NCI-H526 treated with DMSO at 0.1 percent for 48 hours (cell line): ENCODE measurements around the gene FAM185A.
"Not testable (repeated sequence)": the region's sequence is repeated elsewhere in the genome, so short reads cannot be mapped to it uniquely, and the experiment has no call there.

Experiments
- DNase-seq: peaks from one replicate; lab custom pipeline; 2025; lab: John Stamatoyannopoulos, UW

FAM185A gene

DNA sequence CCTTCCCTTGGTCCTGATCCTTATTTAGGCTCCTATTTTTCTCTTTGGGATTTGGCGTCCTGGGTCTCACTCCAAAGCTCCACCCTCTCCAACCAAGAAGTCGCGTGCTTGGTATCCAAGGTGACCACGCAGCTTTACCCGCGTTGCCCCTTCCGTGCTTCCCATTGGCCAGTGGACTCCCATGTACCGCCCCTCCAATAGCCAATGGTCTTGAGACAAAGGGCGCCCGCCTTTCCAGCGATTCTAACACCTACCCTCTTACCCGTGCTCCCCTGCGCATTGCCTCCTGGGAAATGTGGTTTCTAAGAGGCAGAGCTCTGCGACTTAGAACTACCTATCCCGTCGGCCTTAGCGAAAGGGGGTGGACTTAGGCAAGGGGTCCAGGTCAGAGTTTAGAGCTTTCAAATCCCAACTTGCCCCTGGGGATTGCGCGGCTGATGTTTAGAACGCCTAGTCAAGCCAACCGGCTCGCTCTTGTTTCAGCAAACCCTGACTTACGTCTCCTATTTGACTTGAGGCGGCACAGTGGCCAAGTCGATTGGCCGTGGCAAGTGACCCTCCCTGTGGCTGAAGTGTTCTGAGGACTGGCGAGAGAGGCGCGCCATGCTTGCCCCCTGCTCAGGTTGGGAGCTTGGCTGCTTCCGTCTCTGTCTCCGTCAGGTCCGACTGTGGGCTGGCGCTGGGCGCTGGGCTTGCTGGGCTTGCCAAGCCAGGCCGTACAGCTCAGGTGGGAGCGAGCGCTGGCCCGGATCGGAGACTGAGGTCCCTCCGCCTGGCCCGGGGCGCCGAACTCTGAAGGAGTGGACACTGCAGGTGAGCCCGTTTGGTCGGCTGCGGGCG lies at the start of gene FAM185A:
FAM185A (plus strand) TSS at position 395 of the 840 bp plus-strand sequence; CDS start at position 604, 209 bp downstream.
- DNase-seq = peak; percentile 100

DNA sequence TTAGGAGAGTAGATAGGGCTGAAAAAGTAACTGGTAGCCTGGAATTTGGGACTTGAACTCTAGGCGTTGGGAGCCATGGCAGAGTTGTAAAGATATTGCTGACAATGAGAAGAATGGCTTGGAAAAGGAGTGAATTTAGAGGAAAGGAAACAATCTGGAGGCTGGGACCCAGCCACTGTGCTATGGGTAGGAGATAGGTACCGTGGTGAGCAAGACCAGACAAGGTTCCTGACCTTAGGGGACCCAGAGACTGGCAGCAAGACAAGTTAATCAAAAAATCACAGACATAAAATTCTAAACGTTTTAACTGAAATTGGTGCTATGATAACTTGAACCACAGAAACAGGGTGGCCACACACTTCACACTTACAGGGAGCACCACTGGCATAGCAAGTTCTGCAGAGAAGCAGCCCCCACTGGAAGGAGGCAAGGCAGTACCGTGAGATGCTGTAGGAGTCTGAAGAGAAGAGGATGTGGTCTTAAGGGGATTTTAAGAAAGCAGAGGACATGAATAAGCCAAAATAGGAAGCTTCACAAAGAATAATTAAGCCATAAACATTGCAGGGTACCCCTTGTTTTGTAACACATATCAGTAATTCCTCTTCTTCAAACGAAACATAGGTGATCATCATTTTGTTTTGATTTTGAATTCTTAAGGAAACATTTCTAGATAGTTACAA lies 35.6 kb upstream of the FAM185A start:
- DNase-seq = not testable (repeated sequence)

DNA sequence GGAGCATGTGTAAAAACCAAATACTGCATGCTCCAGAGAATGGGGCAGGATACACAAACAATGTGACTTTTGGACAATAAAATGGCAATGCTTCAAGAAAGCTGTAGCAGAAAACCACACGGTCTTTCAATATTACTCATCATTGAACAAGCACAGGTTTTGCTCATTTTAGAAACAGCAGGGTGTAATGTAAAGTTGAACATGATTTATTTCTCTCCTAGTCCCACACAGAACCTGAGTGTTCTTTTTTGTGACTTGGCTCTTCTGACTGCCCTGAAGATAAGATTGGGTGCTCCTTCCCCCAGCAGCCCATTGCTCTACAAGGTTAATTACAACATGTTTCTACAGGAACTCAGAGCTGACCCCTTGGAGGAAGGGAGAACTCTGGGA lies 35.1 kb upstream of the FAM185A start:
- not testable (repeated sequence) for DNase-seq

DNA sequence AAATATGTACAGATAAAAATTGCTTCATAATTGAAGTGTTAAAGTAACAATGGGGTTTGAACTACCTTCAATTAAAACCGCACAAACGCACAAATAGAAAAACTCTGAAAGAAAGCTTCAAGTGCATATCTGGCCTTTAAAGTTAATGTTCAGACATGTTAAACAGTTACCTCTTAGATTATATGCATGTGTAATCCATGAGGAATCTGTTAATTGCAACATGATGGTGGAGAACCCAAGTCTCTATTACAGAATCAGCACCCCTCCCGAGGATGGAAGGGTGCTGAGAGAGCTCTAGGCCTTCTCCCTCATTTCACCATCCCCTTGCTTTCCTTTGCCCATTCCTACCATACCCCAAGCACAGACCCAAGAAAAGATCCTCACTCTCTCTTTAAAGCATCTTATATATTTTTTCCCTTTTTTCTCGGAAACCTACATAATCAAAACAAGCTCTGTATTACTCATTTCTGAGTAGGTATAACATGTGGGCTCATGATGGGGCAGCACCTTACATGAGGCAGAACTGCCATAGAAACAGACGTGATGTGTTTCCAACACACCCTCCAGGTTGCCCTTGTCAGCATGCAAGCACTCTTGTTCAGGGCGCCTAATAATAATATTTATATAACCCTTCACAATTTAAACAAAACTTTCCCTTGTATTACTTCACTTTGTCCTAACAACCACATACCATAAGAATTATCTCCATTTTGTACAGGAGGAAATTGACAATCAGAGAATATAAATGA lies 33.9 kb upstream of the FAM185A start:
- DNase-seq = not testable (repeated sequence)

DNA sequence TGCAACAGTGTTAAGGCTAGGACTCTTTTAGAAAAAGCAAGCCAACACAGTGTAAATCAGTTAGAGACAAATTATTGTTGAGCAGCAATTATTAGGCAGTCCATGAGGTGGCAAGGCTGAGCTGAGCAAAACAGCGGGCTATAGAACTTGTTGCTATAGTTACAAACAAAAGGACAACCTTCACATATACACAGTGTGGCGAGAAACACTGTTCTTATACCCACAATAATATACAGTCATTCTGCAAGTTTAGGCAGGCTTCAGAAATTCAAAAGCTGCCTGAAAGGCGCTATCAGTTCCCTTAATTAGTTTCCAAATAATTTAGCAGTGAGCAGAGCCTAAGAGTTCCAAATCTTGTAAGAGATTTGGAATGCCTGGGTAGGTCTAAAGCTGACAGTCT lies 33.1 kb upstream of the FAM185A start:
- DNase-seq = not testable (repeated sequence)

DNA sequence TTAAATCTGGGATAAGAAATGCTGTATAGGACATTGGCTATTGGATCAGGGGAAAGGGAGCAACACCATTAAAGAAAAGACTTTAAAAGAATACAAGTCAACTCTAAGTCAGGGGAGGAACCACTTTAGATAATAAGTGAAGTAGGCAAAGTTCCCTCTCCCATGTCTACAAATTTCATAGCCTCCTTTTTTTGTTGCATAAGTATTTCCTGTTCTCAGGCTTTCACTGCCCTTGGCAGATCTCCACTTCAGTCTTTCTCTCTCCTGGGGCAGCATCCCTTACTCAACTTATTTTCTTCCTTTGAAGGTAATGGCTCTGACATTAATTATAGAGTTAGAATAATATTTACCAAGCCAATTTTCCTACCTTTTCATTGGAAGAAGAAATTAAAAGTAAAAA lies 30.3 kb upstream of the FAM185A start:
- not testable (repeated sequence) for DNase-seq

DNA sequence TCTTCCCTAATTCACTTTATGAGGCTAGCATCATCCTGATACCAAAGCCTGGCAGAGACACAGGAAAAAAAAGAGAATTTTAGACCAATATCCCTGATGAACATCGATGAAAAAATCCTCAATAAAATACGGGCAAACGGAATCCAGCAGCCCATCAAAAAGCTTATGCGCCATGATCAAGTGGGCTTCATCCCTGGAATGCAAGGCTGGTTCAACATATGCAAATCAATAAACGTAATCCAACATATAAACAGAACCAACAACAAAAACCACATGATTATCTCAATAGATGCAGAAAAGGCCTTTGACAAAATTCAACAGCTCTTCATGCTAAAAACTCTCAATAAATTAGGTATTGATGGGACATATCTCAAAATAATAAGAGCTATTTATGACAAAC lies 22.6 kb upstream of the FAM185A start:
- not testable (repeated sequence) for DNase-seq

DNA sequence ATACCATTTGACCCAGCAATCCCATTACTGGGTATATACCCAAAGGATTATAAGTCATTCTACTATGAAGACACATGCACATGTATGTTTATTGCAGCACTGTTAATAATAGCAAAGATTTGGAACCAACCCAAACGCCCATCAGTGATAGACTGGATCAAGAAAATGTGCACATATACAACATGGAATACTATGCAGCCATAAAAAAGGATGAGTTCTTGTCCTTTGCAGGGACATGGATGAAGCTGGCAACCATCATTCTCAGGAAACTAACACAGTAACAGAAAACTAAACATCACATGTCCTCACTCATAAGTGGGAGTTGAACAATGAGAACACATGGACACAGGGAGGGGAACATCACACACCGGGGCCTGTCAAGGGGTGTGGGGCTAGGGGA lies 19.1 kb upstream of the FAM185A start:
- DNase-seq = not testable (repeated sequence)

DNA sequence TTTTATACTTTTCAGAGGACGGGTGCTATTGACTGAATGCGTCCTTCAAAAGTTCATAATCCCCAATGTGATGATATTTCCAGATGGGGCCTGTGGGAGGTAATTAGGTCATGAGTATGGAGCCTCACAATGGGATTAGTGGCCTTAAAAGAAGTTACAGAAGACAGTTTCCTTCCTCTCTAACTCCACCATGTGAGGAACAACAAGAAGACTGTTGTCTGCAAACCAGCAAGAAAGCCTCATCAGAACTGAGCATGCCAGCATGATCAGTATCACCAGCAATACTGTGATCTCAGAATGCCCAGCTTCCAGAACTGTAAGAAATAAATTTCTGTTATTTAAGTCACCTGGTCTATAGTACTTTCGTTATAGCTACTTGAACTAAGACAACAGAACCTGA lies 18.4 kb upstream of the FAM185A start:
- DNase-seq = not testable (repeated sequence)

DNA sequence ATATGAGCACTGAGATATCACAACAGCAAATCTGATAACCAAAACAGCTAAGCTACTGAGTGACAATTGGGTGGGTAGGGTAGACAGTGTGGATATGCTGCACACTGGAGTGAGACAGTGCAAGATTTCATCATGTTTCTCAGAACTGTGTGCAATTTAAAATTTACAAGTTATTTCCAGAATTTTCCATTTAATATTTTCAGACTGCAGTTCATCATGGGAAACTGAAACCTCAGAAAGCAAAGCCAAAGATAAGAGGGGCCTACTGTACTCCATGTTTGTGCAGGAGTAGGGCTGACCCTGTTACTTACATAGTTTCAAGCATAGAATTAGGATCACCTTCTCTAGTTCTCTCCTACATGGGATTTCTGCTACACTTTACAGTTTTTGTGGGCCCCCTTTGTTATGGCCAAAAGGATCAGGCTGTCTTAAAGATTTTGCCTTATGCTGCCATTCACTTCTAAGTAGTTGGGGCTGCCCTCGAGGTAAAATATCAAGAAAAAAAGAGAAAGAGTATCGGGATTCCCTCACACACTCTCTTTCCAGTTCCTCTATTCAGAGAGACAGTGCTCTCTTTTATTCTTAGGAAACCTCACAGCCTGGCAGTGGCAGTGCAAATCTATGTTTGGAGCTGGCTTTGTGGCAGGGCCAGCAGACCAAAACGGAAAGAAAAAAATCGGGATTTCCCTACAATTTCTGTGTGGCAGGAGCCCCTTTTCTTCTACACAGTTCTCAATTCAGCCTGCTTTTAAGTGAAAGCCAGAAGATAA lies 6.6 kb upstream of the FAM185A start:
- DNase-seq = not testable (repeated sequence)

DNA sequence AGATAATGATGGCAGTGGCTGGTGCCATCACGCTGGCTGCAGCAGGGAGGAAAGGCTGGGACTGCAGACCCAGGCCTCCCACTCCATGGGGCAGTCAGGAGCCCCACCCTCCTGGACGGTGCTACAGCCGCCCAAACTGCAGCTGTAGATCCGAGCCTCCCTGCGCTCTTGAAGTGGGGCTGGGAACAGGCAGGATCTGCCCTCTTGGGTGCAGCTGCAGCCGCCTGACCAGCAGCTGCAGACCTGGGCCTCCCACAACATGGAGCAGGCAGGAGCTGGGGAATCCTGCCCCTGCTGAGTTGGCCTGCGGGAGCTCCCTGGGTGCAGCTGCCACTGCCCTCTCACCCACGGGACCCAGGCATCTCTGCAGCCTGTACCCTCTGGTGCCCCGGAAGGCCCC lies 4.9 kb upstream of the FAM185A start:
- not testable (repeated sequence) for DNase-seq

DNA sequence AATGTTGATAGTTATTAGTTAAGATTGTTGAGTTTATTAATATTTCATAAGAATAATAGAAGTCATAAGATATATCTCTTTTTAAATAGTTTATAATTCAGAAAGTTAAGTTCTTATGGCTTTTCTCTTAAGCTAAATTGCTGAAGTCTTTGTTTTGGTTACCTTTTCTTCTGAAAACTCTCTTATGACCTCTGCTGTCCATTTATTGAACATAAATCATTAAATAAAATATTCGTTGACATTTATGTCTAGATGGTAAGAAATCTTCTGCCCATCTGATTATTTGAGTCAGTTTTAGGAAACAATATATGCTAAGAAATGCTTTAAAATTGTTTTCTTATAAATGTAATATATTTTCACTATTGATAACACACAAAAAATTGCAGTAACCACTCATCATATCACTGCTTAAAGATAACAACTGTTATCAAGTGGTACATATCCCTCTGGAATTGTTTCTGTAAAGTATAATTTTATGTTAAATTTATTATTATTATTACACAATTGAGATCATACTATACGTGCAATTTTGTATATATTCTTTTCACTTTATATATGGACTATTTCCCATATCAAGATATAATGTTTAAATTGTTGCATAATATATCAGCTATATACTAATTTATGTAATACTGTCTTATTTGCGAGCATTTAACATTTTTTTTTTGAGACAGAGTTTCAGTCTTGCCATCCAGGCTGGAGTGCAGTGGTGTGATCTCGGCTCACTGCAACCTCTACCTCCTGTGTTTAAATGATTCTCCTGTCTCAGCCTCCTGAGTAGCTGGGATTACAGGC lies 3.1 kb upstream of the FAM185A start:
- not testable (repeated sequence) for DNase-seq

DNA sequence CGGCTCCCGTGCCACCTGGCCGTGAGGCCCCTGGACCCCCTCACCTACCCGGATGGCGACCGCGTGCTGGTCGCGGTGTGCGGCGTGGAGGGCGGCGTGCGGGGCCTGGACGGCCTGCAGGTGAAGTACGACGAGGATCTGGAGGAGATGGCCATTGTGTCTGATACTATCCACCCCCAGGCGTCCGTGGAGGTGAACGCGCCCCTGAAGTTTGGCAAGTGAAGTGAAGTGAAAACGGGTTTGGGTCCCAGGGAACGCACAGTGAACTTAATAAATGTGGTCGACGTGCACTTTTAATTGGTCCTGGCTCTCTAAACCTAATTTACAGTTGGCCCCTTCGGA lies 617 bp downstream of the FAM185A start:
- DNase-seq = not testable (repeated sequence)

DNA sequence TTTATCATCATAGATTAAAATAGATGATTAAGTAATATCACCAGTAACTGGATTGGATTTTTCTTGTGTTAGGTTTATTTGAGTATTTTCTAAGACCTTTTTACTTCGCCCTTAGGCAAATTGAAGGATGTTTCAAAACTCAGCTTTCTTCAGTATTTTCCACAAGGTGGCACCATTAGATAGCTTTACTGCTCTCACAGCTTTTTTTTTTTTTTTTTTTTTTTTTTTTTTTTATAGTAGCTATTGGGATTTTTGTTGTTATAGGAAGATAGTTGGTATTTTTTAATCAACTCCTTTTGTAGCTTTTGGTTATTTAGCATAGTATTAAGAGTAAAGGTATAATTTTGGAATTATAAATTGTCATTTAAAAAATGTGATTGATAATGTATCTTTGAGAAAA lies 9.4 kb downstream of the FAM185A start:
- not testable (repeated sequence) for DNase-seq

DNA sequence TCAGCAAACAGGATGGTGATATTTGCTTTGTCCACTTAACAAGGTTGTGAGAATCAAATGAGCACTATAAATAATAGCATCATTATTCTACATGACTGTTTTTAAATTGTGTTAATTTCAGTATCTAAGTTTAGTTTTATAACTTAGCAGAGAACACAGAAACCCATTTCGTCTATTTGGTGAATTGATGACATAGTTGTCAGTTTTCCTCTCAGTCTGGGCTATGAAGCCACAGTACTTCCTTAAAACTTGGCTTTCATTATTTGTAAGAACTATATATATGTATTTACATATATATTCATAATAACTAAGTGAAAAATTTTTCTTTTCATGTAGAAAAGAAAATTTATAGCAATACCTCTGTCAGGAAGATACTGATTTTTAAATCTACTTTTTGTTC lies 11.1 kb downstream of the FAM185A start:
- DNase-seq = not testable (repeated sequence)

DNA sequence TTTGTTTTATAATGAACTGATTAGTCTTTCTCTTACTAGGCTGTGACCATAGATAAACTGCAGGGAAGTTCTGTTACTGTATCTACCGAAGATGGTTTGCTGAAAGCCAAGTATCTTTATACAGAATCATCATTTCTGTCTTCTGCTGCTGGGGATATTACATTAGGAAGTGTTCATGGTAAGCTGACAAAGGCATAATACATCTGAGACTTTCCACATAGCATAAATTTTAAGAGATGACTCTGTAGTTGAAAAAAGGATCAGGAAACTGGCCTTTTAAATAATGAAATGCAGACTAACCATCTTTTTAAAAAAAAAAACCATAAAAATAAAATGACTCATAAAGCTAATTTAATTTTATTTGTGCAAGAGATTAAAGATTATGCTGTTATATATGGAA lies 12.4 kb downstream of the FAM185A start:
- DNase-seq = not testable (repeated sequence)

DNA sequence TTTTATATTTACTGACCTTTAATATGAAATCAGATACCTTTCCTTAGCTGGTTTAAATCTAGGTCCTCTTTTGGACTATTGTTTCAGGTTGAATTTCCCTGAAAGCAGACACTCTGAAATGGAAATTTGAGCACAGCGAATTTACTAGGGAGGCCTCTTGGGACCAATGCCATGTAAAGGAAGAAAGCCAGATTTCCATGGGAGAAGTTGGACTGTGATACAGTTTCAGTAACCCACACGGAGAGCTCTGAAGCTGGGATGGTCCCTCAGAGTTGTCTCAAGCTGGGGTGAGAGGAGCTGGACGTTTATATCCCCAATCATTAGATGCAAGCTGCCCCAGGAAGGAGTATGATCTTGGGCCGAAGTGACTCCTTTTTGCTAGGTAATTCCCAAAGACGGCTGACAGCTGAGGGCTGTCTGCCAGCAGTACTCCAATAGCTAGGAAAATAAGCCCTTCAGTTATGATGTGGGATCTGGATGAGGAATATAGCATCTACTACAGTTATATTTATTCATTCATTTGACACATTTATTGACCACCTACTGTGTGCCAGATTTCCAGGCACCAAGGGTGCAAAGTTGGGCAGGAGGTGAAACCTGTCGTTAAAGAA lies 14.6 kb downstream of the FAM185A start:
- DNase-seq = not testable (repeated sequence)

DNA sequence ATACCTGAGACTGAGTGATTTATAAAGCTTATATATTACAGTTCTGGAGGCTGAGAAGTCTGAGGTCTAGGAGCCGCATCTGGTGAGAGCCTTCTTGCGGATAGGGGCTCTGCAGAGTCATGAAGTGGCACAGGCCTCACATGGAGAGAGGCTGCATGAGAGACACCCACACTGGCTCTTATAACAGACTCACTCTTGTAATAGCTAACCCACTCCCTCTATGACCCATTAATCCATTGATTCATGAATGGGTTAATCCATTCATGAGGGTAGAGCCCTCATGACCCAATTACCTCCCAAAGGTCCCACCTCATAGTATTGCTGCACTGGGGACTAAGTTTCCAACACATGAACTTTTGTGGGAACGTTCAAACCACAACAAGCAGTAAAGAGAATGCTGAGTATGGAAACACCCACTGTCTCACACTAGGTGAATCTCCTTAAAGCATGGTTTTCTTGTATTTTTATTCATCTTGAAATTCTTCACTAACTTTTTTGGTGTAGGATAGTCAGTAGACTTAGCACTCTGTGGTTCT lies 20.9 kb downstream of the FAM185A start:
- not testable (repeated sequence) for DNase-seq

DNA sequence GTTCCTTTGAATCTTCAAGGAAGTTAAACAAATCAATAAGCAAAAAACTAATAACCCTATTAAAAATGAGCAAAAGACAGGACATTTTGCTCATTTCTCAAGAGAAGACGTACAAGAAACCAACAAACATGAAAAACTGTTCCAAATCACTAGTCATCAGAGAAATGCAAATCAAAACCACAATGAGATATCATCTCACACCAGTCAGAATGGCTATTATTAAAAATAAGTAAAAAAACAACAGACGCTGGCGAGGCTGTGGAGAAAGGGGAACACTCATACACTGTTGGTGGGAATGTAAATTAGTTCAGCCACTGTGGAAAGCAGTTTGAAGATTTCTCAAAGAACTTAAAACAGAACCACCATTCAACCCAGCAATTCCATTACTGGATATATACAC lies 21.7 kb downstream of the FAM185A start:
- DNase-seq = peak; percentile 24

DNA sequence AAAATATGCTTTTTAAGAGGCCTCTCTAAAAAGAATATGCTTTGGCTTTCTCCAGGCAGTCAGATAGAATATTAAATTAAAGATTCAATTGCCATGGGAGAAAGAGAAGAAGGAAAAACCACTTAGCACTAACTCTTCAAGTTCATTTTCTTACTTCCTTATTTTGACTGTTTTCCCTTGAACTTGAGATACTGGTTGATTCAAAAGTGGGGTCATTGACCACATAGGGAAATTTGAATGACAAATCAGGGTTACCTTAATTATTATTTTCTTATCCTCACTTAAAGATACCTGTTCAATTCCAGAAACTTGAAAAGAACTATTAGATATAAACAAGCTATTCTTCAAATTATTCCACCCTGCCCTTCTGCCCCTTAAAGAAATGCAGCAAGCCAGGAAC lies 27.4 kb downstream of the FAM185A start:
- not testable (repeated sequence) for DNase-seq
